PC-3 (cell line): ENCODE results near the gene AMN.

Experiments
- EZH2 ChIP-seq: fragments of 300-600 bp; sonication (generic); IDR thresholded peaks from one replicate; pipeline ENCODE4 v1.6.1; 2017; ENCODE audit warnings: antibody characterized with exemption, mild to moderate bottlenecking, low read length; ENCODE audit not compliant: unreplicated experiment
- TF ChIP-seq, protein P1 (sequence below): fragments of 300-600 bp; sonication (generic); conservative IDR thresholded peaks from 2 replicates; pipeline ENCODE4 v1.5.1; 2017; ENCODE audit warnings: antibody characterized with exemption, low read depth, mild to moderate bottlenecking, low read length

DNA sequence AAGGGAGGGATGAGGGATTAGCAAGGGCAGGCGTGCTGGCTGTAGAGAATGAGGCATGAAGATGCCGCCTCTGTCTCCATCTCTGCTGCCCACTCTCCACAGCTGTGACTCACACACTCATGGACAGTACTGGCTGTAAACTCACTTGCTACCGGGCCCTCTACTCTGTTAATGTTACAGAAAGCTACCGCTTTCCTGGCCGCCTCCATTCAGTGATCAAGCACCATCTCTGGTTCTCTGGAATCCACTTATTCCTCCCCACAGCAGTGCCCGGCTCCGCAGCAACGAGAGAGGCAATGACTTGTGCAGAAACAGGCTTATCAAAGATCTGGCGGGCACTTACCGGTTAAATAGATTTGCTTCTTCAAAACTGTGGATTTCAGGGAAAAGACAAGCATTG, 34.8 kb downstream of the AMN start:
- TF ChIP-seq, protein P1, sequence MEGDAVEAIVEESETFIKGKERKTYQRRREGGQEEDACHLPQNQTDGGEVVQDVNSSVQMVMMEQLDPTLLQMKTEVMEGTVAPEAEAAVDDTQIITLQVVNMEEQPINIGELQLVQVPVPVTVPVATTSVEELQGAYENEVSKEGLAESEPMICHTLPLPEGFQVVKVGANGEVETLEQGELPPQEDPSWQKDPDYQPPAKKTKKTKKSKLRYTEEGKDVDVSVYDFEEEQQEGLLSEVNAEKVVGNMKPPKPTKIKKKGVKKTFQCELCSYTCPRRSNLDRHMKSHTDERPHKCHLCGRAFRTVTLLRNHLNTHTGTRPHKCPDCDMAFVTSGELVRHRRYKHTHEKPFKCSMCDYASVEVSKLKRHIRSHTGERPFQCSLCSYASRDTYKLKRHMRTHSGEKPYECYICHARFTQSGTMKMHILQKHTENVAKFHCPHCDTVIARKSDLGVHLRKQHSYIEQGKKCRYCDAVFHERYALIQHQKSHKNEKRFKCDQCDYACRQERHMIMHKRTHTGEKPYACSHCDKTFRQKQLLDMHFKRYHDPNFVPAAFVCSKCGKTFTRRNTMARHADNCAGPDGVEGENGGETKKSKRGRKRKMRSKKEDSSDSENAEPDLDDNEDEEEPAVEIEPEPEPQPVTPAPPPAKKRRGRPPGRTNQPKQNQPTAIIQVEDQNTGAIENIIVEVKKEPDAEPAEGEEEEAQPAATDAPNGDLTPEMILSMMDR: no peak
- no peak for TF ChIP-seq EZH2
